Thoracic aorta endothelial cell (primary cell): Measurements from ENCODE around the gene USP7. TPM values are rescaled to one million over a fixed set of nuclear protein-coding genes. Genes with fewer than 3 reads are reported as not detected.

ENCODE experiments used
- total RNA-seq: library from RNA; depleted of rRNA; stranded (reverse); fragments of >200 nt; gene quantifications from 2 replicates; pipeline ENCODE4 v1.2.3, GENCODE V29; 2012

Gene USP7
- 129 and 130 TPM in 2 replicates for total RNA-seq

GRCh38 chr16:8963821-8964441 lies at the start of gene USP7:
Gene USP7, minus strand, starts transcription at chr16:8963906. Its CDS starts 621 bp downstream, at chr16:8963285.

GRCh38 chr16:8882041-8882617 lies 81.6 kb downstream of the USP7 start, which contains the start of gene LITAFD:
Gene LITAFD, plus strand, starts transcription at chr16:8882351. Its CDS starts 2,005 bp downstream, at chr16:8884356.

DNA sequence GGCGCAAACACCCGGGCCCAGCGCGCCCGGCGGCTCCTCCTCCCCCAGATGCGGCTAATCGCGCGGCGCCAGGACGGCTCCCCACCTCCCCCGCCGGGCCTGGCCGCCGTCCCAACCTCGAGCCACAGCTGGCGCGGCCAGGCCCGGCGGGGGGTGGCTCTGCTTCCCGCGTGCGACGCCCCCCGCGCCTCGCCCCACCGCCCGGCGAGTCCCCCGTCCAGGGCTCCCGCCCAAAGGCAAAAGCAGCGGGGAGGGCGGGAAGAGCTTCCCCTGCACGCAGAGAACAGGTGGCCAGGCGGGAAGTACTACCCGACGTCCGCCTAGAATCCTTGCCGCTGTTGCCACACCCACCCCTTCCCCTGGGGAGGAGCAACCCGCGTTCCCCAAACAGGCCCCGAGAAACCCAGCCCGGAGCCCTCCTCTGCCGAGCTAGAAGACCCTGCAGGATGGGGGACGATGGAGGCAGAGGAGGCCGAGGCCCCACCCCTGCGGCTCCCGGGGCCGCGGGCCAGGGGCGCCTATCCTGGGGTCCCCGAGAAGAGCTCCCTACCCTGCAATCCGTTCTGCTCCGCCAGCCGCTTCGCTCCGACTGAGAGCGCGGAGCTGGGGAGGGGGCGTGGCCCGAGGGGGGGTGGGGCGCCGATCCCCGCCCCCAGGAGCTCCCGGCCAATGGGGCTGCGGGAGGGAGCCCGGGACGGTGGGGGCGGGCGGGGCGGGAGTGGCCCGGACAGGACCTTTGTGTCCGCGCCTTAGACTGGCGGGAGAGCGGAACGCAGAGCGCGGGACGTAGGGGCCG lies 95.1 kb downstream of the USP7 start, which contains the start of gene CARHSP1:
Gene CARHSP1 (minus strand): TSS at position 591 of the 796 bp plus-strand sequence. CDS start 9,678 bp downstream, outside the sequence.

Other genes starting within 250 kb of the USP7 start
- gene TMEM186, start 166.3 kb downstream of the USP7 start, total RNA-seq, result 4.3 and 4.7 TPM in 2 replicates
- gene PMM2, start 166.1 kb downstream of the USP7 start, total RNA-seq, result 47.9 and 56.5 TPM in 2 replicates
- gene CARHSP1, start 94.9 kb downstream of the USP7 start, total RNA-seq, result 59.3 and 63.3 TPM in 2 replicates
- gene LITAFD, start 81.6 kb downstream of the USP7 start, total RNA-seq, result not detected in 2 replicates
- gene HAPSTR1, start 127.7 kb upstream of the USP7 start, total RNA-seq, result 92.8 and 105 TPM in 2 replicates